ENCODE measurements around the gene ATF7IP.

ATF7IP gene

GRCh38 chr12:14505626-14506596 lies 140.4 kb downstream of the ATF7IP start:
- no peak for DNase-seq

- no peak for DNase-seq
Observed at GRCh38 chr12:14510574-14510973, 145.1 kb downstream of the ATF7IP start.

- DNase-seq, result no peak
Observed at GRCh38 chr12:14514154-14514842, 148.8 kb downstream of the ATF7IP start.

- DNase-seq, result no peak
Observed at GRCh38 chr12:14514946-14515345, 149.5 kb downstream of the ATF7IP start.

- no peak for DNase-seq
Observed at GRCh38 chr12:14521822-14522221, 156.3 kb downstream of the ATF7IP start.

- DNase-seq, result no peak
Observed at GRCh38 chr12:14525964-14526363, 160.5 kb downstream of the ATF7IP start.

GRCh38 chr12:14532152-14532551 lies 166.7 kb downstream of the ATF7IP start:
- DNase-seq, result no peak

- DNase-seq, result no peak
Observed at GRCh38 chr12:14537088-14537487, 171.6 kb downstream of the ATF7IP start.

GRCh38 chr12:14540801-14541462 lies 175.4 kb downstream of the ATF7IP start:
- DNase-seq, result no peak

- no peak for DNase-seq
Observed at GRCh38 chr12:14545144-14546124, 180.0 kb downstream of the ATF7IP start.

- no peak for DNase-seq
Observed at GRCh38 chr12:14547571-14547970, 182.1 kb downstream of the ATF7IP start.

- no peak for DNase-seq
Observed at GRCh38 chr12:14548609-14549008, 183.1 kb downstream of the ATF7IP start.

Measured in GOT3 (cell line).